ENCODE data around the gene EIF3F. TPM values are rescaled to one million over a fixed set of nuclear protein-coding genes. Genes with fewer than 3 reads are reported as not detected.

EIF3F gene
- total RNA-seq, 2 donors from 2014 or later = 320 to 342 TPM

DNA sequence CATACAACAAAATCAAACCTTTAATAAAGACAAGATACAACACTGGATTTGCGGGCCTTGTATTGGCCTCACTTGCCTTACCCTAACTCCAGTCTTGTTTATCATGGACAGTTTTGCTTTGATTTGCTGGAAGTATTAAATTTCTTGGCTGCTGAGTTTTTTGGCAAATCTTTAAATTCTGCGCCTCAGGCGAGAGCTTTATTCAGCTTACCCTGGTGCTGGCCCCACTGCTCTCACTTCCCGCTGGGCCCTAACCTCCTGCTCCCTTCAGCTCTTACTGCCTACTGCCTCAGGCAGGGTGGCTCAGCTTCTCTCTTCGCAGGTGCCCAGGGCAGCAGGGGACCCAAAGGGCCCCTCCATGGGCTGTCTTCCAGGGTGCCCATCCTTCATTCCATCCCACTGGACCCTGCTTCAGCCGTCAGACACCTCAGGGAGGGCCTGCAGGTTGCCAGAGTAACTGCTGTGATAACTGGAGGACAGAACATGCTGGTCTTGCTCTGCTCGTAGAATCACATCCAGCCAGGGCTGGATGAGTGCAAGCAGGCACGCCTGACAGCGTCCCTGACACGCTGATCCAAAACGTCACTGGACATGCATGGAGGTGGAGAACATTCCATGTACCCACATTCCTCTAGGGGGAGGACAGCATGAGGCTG is 48.2 kb downstream of the EIF3F start:
- Mint-ChIP-seq H3K27me3 (peaks cover 4% of the 10 kb centered on the region), H3K4me1 (no peaks in the 10 kb centered on the region), H3K27ac (no peak overlapping the region), H3K36me3 (ENCODE audit: low read depth) (no peaks in the 10 kb centered on the region), H3K9me3 (no peaks in the 10 kb centered on the region), H3K4me3 (no peak overlapping the region)
- ATAC-seq (replicated peaks) = no peak

DNA sequence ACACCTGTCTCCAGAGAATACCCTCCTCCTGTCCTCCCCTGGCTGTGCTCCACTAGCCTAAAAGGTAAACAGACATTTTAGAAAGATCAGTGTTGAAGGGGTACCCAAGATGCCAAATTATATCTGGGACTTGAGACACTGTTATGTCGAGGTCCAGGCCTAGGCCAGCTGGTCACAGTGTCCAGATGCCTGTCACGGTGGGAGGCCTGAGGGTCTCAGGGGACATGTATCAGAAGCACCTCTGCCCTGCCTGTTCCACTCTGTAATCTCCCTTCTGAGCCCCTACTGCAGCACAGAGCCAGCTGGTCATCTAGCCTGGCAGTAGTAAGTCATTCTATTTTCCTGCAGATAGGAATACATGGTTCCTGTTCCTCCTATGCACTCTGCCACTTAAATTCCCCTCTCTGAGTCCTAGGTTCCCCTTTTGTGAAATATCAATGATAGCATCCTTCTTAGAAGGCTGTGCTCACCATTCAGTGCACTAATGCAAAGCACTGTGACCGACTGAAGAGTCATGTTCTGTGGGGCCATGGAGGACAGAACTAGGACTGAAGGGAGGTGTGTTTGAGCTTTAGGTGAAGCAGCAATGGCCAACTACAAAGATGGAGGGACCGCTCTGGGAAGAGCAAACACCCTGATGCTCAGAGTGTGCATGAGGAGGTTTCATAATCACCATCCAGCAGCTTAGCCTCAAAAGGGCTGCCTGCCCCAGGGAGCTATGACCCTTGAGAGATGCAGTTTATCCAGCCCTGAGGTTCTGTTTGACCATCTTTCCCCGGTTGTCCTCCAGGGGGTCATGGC is 49.1 kb downstream of the EIF3F start:
- peaks cover 4% of the 10 kb centered on the region for H3K27me3 Mint-ChIP-seq
- H3K36me3 Mint-ChIP-seq (ENCODE audit: low read depth) = no peaks in the 10 kb centered on the region
- H3K4me1 Mint-ChIP-seq = no peaks in the 10 kb centered on the region
- H3K4me3 Mint-ChIP-seq = no peak overlapping the region
- no peak for ATAC-seq (replicated peaks)
- no peaks in the 10 kb centered on the region for H3K9me3 Mint-ChIP-seq
- H3K27ac Mint-ChIP-seq = no peak overlapping the region

DNA sequence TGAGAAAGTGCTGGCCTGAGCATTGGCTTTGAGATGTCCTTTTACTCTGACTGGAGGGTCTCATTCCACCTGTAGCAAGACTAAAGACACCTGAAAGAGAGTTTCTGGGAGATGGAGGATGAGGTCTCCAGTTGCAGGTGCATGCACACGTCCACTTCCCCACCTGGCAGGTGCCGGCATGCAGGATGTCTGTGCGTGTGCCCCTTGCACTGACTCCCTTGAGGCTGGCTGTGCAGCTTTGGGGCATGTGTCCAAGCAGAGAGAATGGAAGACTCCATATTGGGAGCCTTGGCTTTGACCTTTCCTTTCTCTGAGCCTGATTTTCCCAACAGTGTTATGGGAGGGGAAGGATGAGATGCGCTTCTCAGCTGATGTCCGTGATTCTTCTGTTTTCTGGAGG is 49.8 kb downstream of the EIF3F start:
- Mint-ChIP-seq H3K27me3 (peaks cover 4% of the 10 kb centered on the region), H3K9me3 (no peaks in the 10 kb centered on the region), H3K27ac (no peak overlapping the region), H3K36me3 (ENCODE audit: low read depth) (no peaks in the 10 kb centered on the region), H3K4me1 (no peaks in the 10 kb centered on the region), H3K4me3 (no peak overlapping the region)
- no peak for ATAC-seq (replicated peaks)

DNA sequence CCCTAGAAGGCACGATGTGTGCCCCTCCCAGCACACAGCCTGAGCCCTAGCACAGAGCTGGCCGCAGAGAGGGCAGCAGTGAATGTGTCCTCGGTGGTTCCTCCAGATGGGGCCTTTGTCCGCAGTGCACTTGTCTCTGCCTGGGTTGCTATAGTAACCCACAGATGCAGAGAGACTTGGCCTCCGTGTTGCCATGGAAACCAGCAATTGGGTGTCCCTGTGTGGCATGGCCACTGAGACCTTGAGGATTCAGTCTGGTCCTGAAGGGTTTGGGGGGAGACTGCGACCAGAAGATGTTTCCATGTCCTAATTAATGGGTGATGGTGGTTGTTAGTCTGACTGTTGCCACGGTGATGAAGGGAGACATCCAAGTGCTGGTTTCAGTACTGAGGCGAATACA is 51.3 kb downstream of the EIF3F start:
- H3K27ac Mint-ChIP-seq = no peak overlapping the region
- no peaks in the 10 kb centered on the region for H3K27me3 Mint-ChIP-seq
- ATAC-seq (replicated peaks) = no peak
- no peaks in the 10 kb centered on the region for H3K4me1 Mint-ChIP-seq
- no peak overlapping the region for H3K4me3 Mint-ChIP-seq
- no peaks in the 10 kb centered on the region for H3K36me3 Mint-ChIP-seq (ENCODE audit: low read depth)
- no peaks in the 10 kb centered on the region for H3K9me3 Mint-ChIP-seq

DNA sequence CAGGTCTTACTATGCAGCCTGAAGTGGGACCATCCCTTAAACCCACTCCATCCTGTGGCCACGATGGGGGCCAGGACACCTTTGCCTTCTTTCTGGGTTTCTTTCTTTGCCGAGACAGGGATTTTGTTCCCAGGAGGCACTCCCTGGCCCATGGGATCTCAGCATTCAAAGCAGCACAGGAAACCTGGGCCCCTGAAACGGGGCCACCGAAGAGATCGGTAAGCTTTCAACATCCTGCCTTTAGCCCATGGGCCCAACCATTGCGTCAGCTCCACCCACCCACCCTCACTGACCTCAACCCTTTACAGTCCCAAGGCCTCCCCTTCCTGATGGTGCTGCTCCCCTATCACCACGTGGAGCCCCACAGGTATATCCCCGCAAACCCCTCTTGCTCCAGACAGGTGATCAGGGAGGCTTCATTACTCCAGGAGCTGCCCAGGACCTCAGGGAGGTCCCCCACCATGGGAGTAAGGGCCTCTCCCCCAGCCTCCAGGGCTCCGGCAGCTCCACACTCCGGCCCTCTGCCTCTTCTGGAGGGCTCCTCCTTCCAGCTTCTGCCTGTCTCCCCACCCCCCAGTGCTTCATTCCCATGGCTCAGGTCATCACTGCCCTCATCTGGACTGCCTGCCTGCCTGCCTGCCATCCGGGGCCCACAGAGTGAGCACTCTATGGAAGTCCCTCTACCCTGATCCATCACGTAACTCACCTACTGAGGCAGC is 51.8 kb downstream of the EIF3F start:
- Mint-ChIP-seq H3K27me3 (no peaks in the 10 kb centered on the region), H3K4me3 (no peak overlapping the region), H3K27ac (no peak overlapping the region), H3K36me3 (ENCODE audit: low read depth) (no peaks in the 10 kb centered on the region), H3K9me3 (no peaks in the 10 kb centered on the region), H3K4me1 (no peaks in the 10 kb centered on the region)
- ATAC-seq (replicated peaks) = no peak

DNA sequence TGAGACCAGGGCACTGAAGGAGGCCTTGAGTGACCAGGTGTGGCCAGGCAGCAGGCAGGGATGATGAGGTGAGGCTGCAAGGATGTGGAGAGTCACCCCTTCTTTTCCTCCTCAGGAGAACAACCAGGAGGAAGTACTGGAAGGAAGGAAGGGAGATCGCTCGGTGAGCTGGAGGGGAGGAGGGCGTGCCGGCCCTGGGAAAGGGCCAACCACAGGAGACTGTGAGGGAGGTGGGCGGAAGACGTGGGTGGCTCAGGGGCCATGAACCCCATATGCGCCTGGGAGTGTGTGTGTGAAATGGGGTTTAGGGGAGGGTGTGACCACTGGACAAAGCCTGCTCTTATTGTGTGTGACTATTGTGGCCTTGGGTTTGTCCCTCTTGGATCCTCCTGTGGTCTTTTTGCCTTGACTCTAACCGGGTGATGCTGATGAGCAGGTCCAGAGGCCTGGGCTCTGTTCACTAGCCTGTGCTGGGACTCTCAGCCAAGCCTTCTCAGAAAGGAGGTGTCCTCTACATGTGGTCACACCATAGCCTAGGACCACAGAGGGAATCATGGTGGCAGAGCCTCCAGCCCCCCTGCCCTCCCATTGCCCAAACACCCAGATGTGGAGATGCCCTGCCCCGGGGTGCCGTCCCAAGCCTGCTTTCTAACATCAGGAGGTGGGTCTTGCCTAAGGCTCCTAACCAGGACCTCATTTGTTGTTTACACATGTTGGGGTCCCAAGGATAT is 52.6 kb downstream of the EIF3F start:
- no peaks in the 10 kb centered on the region for H3K27me3 Mint-ChIP-seq
- no peak overlapping the region for H3K4me3 Mint-ChIP-seq
- H3K4me1 Mint-ChIP-seq = no peaks in the 10 kb centered on the region

DNA sequence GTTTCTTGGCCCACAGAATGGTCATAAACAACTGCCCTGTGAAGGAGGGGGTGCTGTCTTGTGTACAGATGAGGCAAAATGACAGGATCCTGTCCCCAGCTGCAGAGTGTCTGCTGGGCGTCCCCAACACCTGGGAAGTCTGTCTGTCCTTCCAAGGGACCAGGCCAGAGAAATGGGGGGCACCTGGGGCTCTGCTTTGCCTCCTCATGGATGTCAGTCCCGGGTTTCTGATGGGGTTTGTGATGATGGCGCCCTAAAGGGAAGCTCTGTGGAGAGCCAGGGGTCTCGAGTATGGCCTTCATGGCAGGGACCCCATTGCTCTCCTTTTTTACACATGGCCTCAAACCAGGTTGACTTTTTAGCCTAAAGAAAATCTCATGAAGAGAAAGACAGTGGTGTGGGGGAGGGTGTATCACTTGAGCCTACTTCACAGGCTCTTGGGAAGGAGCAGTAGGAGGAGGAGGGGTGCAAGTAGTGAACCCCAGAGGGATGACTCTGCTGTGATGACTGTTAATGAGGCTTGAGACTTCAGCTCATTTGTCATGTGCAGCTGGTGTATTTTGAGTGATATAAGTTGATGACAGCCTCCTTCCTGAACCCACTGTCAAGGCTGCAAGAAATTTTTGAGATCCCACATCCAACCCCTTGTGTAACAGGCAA is 53.3 kb downstream of the EIF3F start:
- ATAC-seq (replicated peaks) = no peak
- Mint-ChIP-seq H3K9me3 (no peaks in the 10 kb centered on the region), H3K4me3 (no peak overlapping the region), H3K4me1 (no peaks in the 10 kb centered on the region), H3K36me3 (ENCODE audit: low read depth) (no peaks in the 10 kb centered on the region), H3K27me3 (no peaks in the 10 kb centered on the region), H3K27ac (no peak overlapping the region)

More for the DNA sequence above, 52.6 kb downstream of the EIF3F start:
- Mint-ChIP-seq H3K36me3 (ENCODE audit: low read depth) (no peaks in the 10 kb centered on the region), H3K27ac (no peak overlapping the region), H3K9me3 (no peaks in the 10 kb centered on the region)
- no peak for ATAC-seq (replicated peaks)

DNA sequence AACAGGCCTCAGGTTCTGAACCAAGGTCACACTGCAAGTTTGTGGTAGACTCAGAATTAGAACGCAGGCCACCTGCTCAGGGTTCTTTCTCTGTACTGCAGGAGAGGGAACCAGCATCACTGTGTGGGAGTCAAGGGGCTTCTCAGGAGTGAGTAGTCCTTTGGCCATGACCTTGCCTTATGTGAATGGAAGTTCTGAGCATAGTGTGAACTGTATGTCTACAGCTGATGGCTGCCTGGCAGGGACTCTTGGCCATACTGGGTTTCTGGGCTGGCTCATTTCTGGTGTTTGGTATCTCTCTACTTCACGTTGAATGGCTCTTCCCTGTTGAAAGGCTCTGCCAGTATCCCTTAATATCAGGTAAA is 53.8 kb downstream of the EIF3F start:
- Mint-ChIP-seq H3K4me3 (no peak overlapping the region), H3K36me3 (ENCODE audit: low read depth) (no peaks in the 10 kb centered on the region), H3K27ac (no peak overlapping the region), H3K4me1 (peaks cover 1% of the 10 kb centered on the region), H3K27me3 (peaks cover under 1% of the 10 kb centered on the region), H3K9me3 (no peaks in the 10 kb centered on the region)
- no peak for ATAC-seq (replicated peaks)

DNA sequence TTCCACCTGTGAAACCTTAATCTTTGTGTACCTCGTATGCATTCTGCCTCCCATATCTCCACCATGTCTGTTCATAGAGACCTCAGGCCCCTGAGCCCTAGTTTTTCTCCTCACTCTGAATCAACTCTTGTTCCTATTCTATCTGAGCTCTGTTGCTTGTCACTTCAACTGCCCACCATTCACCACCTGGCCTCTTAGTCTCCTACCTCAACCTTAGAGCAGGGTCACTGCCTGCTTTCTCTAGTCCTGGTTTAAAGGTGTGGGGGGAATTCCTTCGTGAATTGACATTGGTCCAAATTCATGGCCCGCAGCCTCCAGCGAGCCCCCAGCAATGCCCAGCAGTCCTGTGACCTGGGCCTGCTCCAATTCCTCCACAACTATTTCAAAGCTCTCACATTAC is 54.4 kb downstream of the EIF3F start:
- H3K27me3 Mint-ChIP-seq = peaks cover 6% of the 10 kb centered on the region

DNA sequence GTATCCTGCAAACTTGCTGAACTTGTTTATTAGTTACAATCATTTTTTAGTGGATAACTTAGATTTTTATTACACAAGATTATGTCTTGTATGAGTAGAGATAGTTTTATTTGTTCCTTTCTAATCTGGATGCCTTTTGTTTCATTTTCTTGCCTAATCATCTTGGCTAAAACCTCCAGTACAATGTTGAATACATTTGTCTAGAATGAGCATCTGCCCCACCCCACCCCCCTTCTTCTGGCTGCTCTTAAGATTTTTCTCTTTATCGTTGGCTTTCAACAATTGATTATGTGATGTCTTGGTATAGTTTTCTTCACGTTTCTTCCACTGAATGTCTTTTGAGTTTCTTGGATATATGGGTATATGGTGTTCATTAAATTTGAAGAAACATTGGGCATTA is 56.6 kb downstream of the EIF3F start:
- no peak for ATAC-seq (replicated peaks)
- no peak overlapping the region for H3K4me3 Mint-ChIP-seq
- peaks cover 6% of the 10 kb centered on the region for H3K27me3 Mint-ChIP-seq
- no peak overlapping the region for H3K27ac Mint-ChIP-seq
- no peaks in the 10 kb centered on the region for H3K36me3 Mint-ChIP-seq (ENCODE audit: low read depth)
- H3K4me1 Mint-ChIP-seq = peaks cover 5% of the 10 kb centered on the region
- H3K9me3 Mint-ChIP-seq = no peaks in the 10 kb centered on the region

More for the DNA sequence above, 54.4 kb downstream of the EIF3F start:
- ATAC-seq (replicated peaks) = no peak
- Mint-ChIP-seq H3K9me3 (no peaks in the 10 kb centered on the region), H3K4me1 (peaks cover 5% of the 10 kb centered on the region), H3K4me3 (no peak overlapping the region), H3K27ac (no peak overlapping the region), H3K36me3 (ENCODE audit: low read depth) (no peaks in the 10 kb centered on the region)

DNA sequence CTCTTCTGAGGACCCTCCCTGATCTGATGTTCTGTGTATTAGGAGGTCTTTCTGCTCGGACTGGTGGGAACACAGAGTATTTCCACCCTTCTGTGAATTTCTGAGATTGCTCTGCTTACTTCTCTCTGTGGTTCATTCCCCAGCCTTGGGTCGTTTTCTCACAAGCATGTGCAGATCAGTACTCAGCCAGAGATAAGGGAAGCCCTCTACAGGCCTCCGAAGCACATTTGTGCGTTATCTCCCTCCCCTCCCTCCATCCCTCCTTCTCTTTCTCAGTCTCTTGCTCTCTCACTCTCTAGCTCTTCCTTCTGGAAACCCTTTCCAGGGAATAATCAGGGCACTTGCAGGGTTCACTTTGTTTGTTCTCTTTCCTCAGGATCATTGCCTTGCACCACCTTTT is 58.7 kb downstream of the EIF3F start:
- Mint-ChIP-seq H3K4me1 (peaks cover 5% of the 10 kb centered on the region), H3K27ac (no peak overlapping the region), H3K36me3 (ENCODE audit: low read depth) (no peaks in the 10 kb centered on the region), H3K27me3 (peaks cover 6% of the 10 kb centered on the region), H3K4me3 (no peak overlapping the region), H3K9me3 (no peaks in the 10 kb centered on the region)
- ATAC-seq (replicated peaks) = no peak

DNA sequence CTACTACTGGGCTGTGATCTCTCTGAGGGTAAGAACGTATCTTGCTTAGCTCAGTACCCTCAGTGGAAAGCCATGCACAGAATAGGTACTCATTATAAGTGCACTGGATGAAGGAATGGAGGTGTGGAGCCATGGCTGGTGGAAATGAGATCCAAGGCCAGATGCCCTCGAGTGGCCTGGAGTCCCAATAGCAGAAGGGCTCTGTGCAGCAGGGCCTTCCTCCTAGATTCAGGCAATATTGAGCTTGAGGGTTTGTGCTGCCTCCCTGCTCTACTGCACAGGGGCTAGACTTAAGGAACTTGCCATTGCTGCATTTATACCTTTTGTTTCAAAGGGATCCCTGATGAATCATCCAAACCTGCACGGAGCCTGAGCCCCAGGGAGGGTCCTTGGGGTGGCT is 60.2 kb downstream of the EIF3F start:
- H3K9me3 Mint-ChIP-seq = no peaks in the 10 kb centered on the region
- no peak overlapping the region for H3K27ac Mint-ChIP-seq
- H3K4me1 Mint-ChIP-seq = peaks cover 5% of the 10 kb centered on the region
- ATAC-seq (replicated peaks) = no peak
- H3K36me3 Mint-ChIP-seq (ENCODE audit: low read depth) = no peaks in the 10 kb centered on the region
- no peak overlapping the region for H3K4me3 Mint-ChIP-seq
- peaks cover 6% of the 10 kb centered on the region for H3K27me3 Mint-ChIP-seq

DNA sequence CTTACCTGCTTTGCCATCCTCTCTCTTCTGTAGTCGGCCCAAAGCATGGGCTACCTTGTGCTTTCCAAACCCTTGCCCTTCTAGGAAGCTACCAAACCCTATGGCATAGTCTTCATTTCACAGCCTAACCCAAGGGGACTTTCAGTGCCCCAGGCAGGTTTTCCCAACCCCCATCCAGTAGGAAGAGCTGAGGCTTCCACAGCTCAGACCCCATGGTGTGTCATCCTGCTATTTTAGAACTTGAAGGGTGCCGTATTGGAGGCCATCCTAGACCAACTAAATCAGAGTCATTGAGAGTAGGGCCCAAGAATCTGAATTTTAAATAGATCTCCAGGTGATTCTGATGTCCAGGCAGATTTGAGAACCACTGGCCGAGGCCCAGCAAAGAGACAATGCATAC is 61.9 kb downstream of the EIF3F start:
- Mint-ChIP-seq H3K27me3 (peaks cover 6% of the 10 kb centered on the region), H3K36me3 (ENCODE audit: low read depth) (no peaks in the 10 kb centered on the region), H3K27ac (no peak overlapping the region), H3K4me1 (peaks cover 5% of the 10 kb centered on the region), H3K9me3 (no peaks in the 10 kb centered on the region), H3K4me3 (no peak overlapping the region)
- ATAC-seq (replicated peaks) = no peak
